HCT116 (cell line): ENCODE results near the gene HMGB1. TPM values are rescaled to one million over a fixed set of nuclear protein-coding genes. Genes with fewer than 3 reads are reported as not detected.

Experiments
- ATAC-seq: fragments of 200-7000 bp; cut with Tn5 transposase; 2 replicates; pipeline ENCODE4 v1.9.1; 2020; ENCODE audit warnings: mild to moderate bottlenecking, moderate library complexity
- BruUV-seq: library from RNA; stranded (reverse); fragments of 400-500 nt; replicated peaks from 2 replicates; lab custom pipeline; 2021; lab: Mats Ljungman, UMichigan
- CTCF ChIA-PET: fragments of 300-600 bp; sonication (Branson Sonifier 250); formaldehyde crosslinking; loops from one replicate; lab custom pipeline; 2021; ENCODE audit warnings: antibody characterized with exemption; lab: Charles Lee
- POLR2A ChIA-PET: fragments of 300-600, 350-600 bp; sonication (Branson Sonifier 250); formaldehyde crosslinking; loops from one replicate; lab custom pipeline; 2021; ENCODE audit warnings: antibody characterized with exemption; lab: Charles Lee
- RAD21 ChIA-PET, 2 experiments: fragments of 300-600 bp; sonication (Branson Sonifier 250); formaldehyde crosslinking; loops; one replicate each; lab custom pipeline; 2023; ENCODE audit warnings: low total read pairs in 2 of 2; ENCODE audit not compliant: uncharacterized antibody in 2 of 2, unreplicated experiment in 2 of 2, low non-redundant PET in 1 of 2; lab: Charles Lee
- DNase-seq: peaks from one replicate; pipeline ENCODE4 v3.0.0-alpha.2; 2010; ENCODE audit warnings: low read depth, low spot score
- H2AFZ ChIP-seq: fragments of 200-600 bp; shearing (Covaris generic), sonication (generic); 2 replicates; pipeline ENCODE4 v1.6.1; 2017; ENCODE audit warnings: low read depth, mixed run types, mixed read lengths, antibody characterized with exemption, low read length; ENCODE audit not compliant: poor library complexity, severe bottlenecking
- H3K27ac ChIP-seq: 2 replicates; pipeline ENCODE4 v1.5.1; 2012; ENCODE audit warnings: low read depth, low read length
- H3K27me3 ChIP-seq: fragments of 200-600 bp; sonication (generic); 2 replicates; pipeline ENCODE4 v1.6.1; 2016; ENCODE audit warnings: mixed run types, low read length, mixed read lengths; ENCODE audit not compliant: insufficient read depth
- H3K36me3 ChIP-seq, 2 experiments: fragments of 200-500 bp in 1 of 2; fragments of 200-600 bp in 1 of 2; sonication (Bioruptor generic) in 1 of 2; sonication (generic) in 1 of 2; 2 replicates each; pipeline versions ENCODE4 v1.5.1 to v1.6.1; 2014 to 2016; ENCODE audit warnings: low read length in 2 of 2, inconsistent platforms in 1 of 2, mixed read lengths in 1 of 2, mixed run types in 1 of 2; ENCODE audit not compliant: insufficient read depth in 2 of 2, control insufficient read depth in 1 of 2
- H3K4me1 ChIP-seq, 2 experiments: fragments of 200-600 bp in 1 of 2; sonication (generic) in 1 of 2; 2 replicates each; pipeline versions ENCODE4 v1.5.1 to v1.6.1; 2012 to 2017; ENCODE audit warnings: low read length in 2 of 2, inconsistent platforms in 1 of 2, mild to moderate bottlenecking in 1 of 2, mixed read lengths in 1 of 2, mixed run types in 1 of 2, moderate library complexity in 1 of 2; ENCODE audit not compliant: insufficient read depth in 2 of 2, control insufficient read depth in 1 of 2
- H3K4me2 ChIP-seq: fragments of 200-600 bp; sonication (generic); 2 replicates; pipeline ENCODE4 v1.6.1; 2017; ENCODE audit warnings: mixed run types, low read length, mixed read lengths
- H3K4me3 ChIP-seq, 2 experiments: fragments of 200-600 bp in 1 of 2; sonication (generic) in 1 of 2; replicated peaks in 1 of 2; 2 replicates each; pipeline ENCODE4 v1.5.1; 2011 to 2016; ENCODE audit warnings: low read length in 2 of 2, control low read depth in 1 of 2, low read depth in 1 of 2, mild to moderate bottlenecking in 1 of 2, mixed read lengths in 1 of 2, mixed run types in 1 of 2
- H3K79me2 ChIP-seq: fragments of 200-600 bp; sonication (generic); 2 replicates; pipeline ENCODE4 v1.6.1; 2017; ENCODE audit warnings: mild to moderate bottlenecking, mixed run types, low read length, moderate library complexity, mixed read lengths; ENCODE audit not compliant: insufficient read depth
- H3K9ac ChIP-seq: fragments of 200-600 bp; sonication (generic); 2 replicates; pipeline ENCODE4 v1.6.1; 2016; ENCODE audit warnings: low read length, mixed read lengths
- H3K9me2 ChIP-seq: fragments of 200-600 bp; sonication (generic), shearing (Covaris generic); 2 replicates; pipeline ENCODE4 v1.6.1; 2017; ENCODE audit warnings: mixed run types, mild to moderate bottlenecking, moderate library complexity; ENCODE audit not compliant: insufficient read depth
- H3K9me3 ChIP-seq, 2 experiments: fragments of 200-500 bp in 1 of 2; fragments of 200-600 bp in 1 of 2; sonication (Bioruptor generic) in 1 of 2; sonication (generic) in 1 of 2; 2 replicates each; pipeline ENCODE4 v1.6.1; 2014 to 2017; ENCODE audit warnings: low read length in 2 of 2, mixed read lengths in 2 of 2, inconsistent platforms in 1 of 2, low read depth in 1 of 2, mild to moderate bottlenecking in 1 of 2, mixed run types in 1 of 2, moderate library complexity in 1 of 2; ENCODE audit not compliant: control insufficient read depth in 1 of 2, insufficient read depth in 1 of 2
- H4K20me1 ChIP-seq: fragments of 200-600 bp; sonication (generic), shearing (Covaris generic); 2 replicates; pipeline ENCODE4 v1.6.1; 2017; ENCODE audit warnings: mixed run types, mild to moderate bottlenecking, moderate library complexity; ENCODE audit not compliant: insufficient read depth
- CEBPB ChIP-seq: IDR thresholded peaks from 2 replicates; pipeline ENCODE4 v1.6.1; 2012; ENCODE audit warnings: low read depth
- EGR1 ChIP-seq: IDR thresholded peaks from 2 replicates; pipeline ENCODE4 v1.6.1; 2012; ENCODE audit warnings: low read depth
- ELF1 ChIP-seq: IDR thresholded peaks from 2 replicates; pipeline ENCODE4 v1.6.1; 2012; ENCODE audit warnings: low read depth, borderline replicate concordance
- RAD21 ChIP-seq: IDR thresholded peaks from 2 replicates; pipeline ENCODE4 v1.6.1; 2012; ENCODE audit warnings: low read depth, mild to moderate bottlenecking
- SP1 ChIP-seq: IDR thresholded peaks from 2 replicates; pipeline ENCODE4 v1.6.1; 2012; ENCODE audit warnings: low read depth
- YY1 ChIP-seq: IDR thresholded peaks from 2 replicates; pipeline ENCODE4 v1.6.1; 2011; ENCODE audit warnings: low read length, low read depth, moderate library complexity, mild to moderate bottlenecking; ENCODE audit not compliant: insufficient replicate concordance; ENCODE audit errors: extremely low read depth
- ZNF274 ChIP-seq: fragments of 200-500 bp; sonication (Bioruptor generic); IDR thresholded peaks from 2 replicates; pipeline ENCODE4 v1.6.1; 2014; ENCODE audit warnings: mild to moderate bottlenecking, low read depth, low read length, inconsistent platforms
- intact Hi-C: fragments of 100-400 bp; cut with micrococcal nuclease; formaldehyde crosslinking; loops from 2 replicates; pipeline ENCODE4 v1.10.0; 2022
- total RNA-seq: library from RNA; stranded (reverse); gene quantifications from one replicate; pipeline ENCODE4 v1.2.1, GENCODE V29; 2021; ENCODE audit not compliant: unreplicated experiment
- TF ChIP-seq, protein P1 (sequence below): IDR thresholded peaks from 2 replicates; pipeline ENCODE4 v1.6.1; 2012

The HMGB1 gene
- total RNA-seq, 1 experiment from 2014 or later: 678 TPM

- H3K79me2 ChIP-seq: no peaks in the 10 kb centered on the region
- H3K27me3 ChIP-seq: no peaks in the 10 kb centered on the region
- no peaks in the 10 kb centered on the region for H3K9me3 ChIP-seq
- H3K27ac ChIP-seq: no peak overlapping the region
- no peak overlapping the region for H3K4me3 ChIP-seq
- no peaks in the 10 kb centered on the region for H4K20me1 ChIP-seq
- CTCF ChIA-PET: no interaction called here
- H3K4me2 ChIP-seq: no peak overlapping the region
- no peaks in the 10 kb centered on the region for H3K9me2 ChIP-seq
- no peak overlapping the region for H3K9ac ChIP-seq
- intact Hi-C loops: no loop called here
- no peak for TF ChIP-seq RAD21
- TF ChIP-seq CEBPB: no peak
- TF ChIP-seq ELF1: no peak
- TF ChIP-seq SP1: no peak
- no peak for TF ChIP-seq ZNF274
- TF ChIP-seq EGR1: no peak
- TF ChIP-seq, protein P1, sequence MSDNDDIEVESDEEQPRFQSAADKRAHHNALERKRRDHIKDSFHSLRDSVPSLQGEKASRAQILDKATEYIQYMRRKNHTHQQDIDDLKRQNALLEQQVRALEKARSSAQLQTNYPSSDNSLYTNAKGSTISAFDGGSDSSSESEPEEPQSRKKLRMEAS: no peak
- no peak for TF ChIP-seq YY1
- DNase-seq: no peak
- no TSS peak for BruUV-seq
- H3K36me3 ChIP-seq: no peaks in the 10 kb centered on the region
- H2AFZ ChIP-seq: no peak overlapping the region
- H3K4me1 ChIP-seq: peaks cover 13 to 17% of the 10 kb centered on the region in 2 experiments; a peak in 3 of 4 replicates
- no peak for ATAC-seq
- POLR2A ChIA-PET: interaction anchor here (0.8 to 1.5 kb wide), 2 partner anchors 11 to 17 kb away, joined by 3 to 6 read pairs; no protein-coding TSS in a partner anchor
- RAD21 ChIA-PET: no interaction called here
Measured at GRCh38 chr13:30406779-30407416, 58.8 kb downstream of the HMGB1 start.

Other genes starting within 250 kb of the HMGB1 start
- gene KATNAL1, start 158.4 kb downstream of the HMGB1 start, total RNA-seq: 17.3 TPM
- 0.15 TPM for gene UBE2L5, start 43.4 kb downstream of the HMGB1 start, total RNA-seq
- 19.7 TPM for gene USPL1, start 152.0 kb upstream of the HMGB1 start, total RNA-seq